DND-41 (cell line): ENCODE data around the gene C1orf105.

ENCODE experiments used
- ATAC-seq: fragments of 200-7000 bp; cut with Tn5 transposase; 3 replicates; pipeline ENCODE4 v1.9.1; 2021; ENCODE audit warnings: low read depth; ENCODE audit not compliant: insufficient read depth
- DNase-seq: peaks from one replicate; pipeline ENCODE4 v3.0.0-alpha.2; 2020
- H2AFZ ChIP-seq: 2 replicates; pipeline ENCODE4 v1.6.0; 2012; ENCODE audit warnings: low read depth, low read length
- H3K27ac ChIP-seq: 2 replicates; pipeline ENCODE4 v1.5.1; 2012; ENCODE audit warnings: low read length, inconsistent platforms
- H3K27me3 ChIP-seq: fragments of 200-600 bp; sonication (generic); 2 replicates; pipeline ENCODE4 v1.6.0; 2012; ENCODE audit warnings: low read length, mild to moderate bottlenecking, inconsistent platforms; ENCODE audit not compliant: insufficient read depth, poor library complexity
- H3K36me3 ChIP-seq: 2 replicates; pipeline ENCODE4 v1.5.1; 2012; ENCODE audit warnings: low read length, inconsistent platforms; ENCODE audit not compliant: insufficient read depth
- H3K4me1 ChIP-seq: 2 replicates; pipeline ENCODE4 v1.5.1; 2012; ENCODE audit warnings: mild to moderate bottlenecking, low read length; ENCODE audit not compliant: insufficient read depth
- H3K4me2 ChIP-seq: 2 replicates; pipeline ENCODE4 v1.6.0; 2012; ENCODE audit warnings: mild to moderate bottlenecking, moderate library complexity, low read length, inconsistent platforms; ENCODE audit not compliant: insufficient read depth
- H3K4me3 ChIP-seq, 2 experiments: fragments of 200-600 bp in 1 of 2; shearing (Covaris generic) in 1 of 2; 2 replicates each; pipeline ENCODE4 v1.5.1; 2012 to 2016; ENCODE audit warnings: inconsistent platforms in 2 of 2, low read length in 2 of 2, mild to moderate bottlenecking in 2 of 2, low read depth in 1 of 2, moderate library complexity in 1 of 2
- H3K79me2 ChIP-seq: 2 replicates; pipeline ENCODE4 v1.6.0; 2012; ENCODE audit warnings: low read length, inconsistent platforms; ENCODE audit not compliant: insufficient read depth
- H3K9ac ChIP-seq: 2 replicates; pipeline ENCODE4 v1.6.0; 2012; ENCODE audit warnings: low read depth, mild to moderate bottlenecking, inconsistent platforms, low read length, moderate library complexity
- H3K9me3 ChIP-seq: 2 replicates; pipeline ENCODE4 v1.5.1; 2012; ENCODE audit warnings: low read length, moderate library complexity, mild to moderate bottlenecking, inconsistent platforms; ENCODE audit not compliant: insufficient read depth, severe bottlenecking
- H4K20me1 ChIP-seq: 2 replicates; pipeline ENCODE4 v1.6.0; 2012; ENCODE audit warnings: low read length; ENCODE audit not compliant: insufficient read depth
- CTCF ChIP-seq: IDR thresholded peaks from 2 replicates; pipeline ENCODE4 v1.5.1; 2012; ENCODE audit warnings: borderline replicate concordance, low read length, moderate library complexity, mild to moderate bottlenecking; ENCODE audit not compliant: poor library complexity, severe bottlenecking; ENCODE audit errors: extremely low read depth
- EZH2 ChIP-seq: IDR thresholded peaks from 3 replicates; pipeline ENCODE4 v1.6.1; 2012; ENCODE audit warnings: borderline replicate concordance, low read depth, mild to moderate bottlenecking, moderate library complexity, low read length, inconsistent platforms; ENCODE audit not compliant: severe bottlenecking

The C1orf105 gene

GRCh38 chr1:172404121-172404520, 16.4 kb upstream of the C1orf105 start:
- TF ChIP-seq CTCF: no peak
- TF ChIP-seq EZH2: no peak
- Histone ChIP-seq H3K4me1 (no peaks in the 10 kb centered on the region), H3K27me3 (no peaks in the 10 kb centered on the region), H3K4me3 (no peak overlapping the region), H2AFZ (no peak overlapping the region), H3K4me2 (no peak overlapping the region), H3K36me3 (no peaks in the 10 kb centered on the region), H3K9ac (no peak overlapping the region), H3K27ac (no peak overlapping the region), H4K20me1 (no peaks in the 10 kb centered on the region), H3K79me2 (no peaks in the 10 kb centered on the region), H3K9me3 (no peaks in the 10 kb centered on the region)
- DNase-seq (no peak), ATAC-seq (no peak)

DNA sequence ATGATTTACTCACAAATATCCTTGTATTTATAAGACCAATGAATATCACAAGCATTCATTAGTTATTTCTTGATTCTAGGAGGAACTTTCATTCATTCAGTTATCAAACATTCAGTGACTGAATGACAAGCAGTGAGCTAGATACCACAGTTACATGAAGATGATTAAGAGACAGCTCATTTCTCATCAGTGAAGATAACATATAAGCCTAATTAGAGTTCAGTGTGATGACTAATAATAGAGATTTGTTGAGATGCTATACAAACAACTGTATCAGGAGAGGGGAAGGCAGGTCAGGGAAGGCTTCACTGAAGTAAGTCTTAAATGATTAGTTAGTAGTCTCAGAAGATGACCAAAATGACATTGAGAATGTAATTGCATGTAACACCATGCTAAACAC, 14.6 kb upstream of the C1orf105 start:
- ATAC-seq (no peak), DNase-seq (no peak)
- H3K27ac ChIP-seq: no peak overlapping the region
- H3K79me2 ChIP-seq: no peaks in the 10 kb centered on the region
- no peak overlapping the region for H2AFZ ChIP-seq
- no peak overlapping the region for H3K9ac ChIP-seq
- no peak overlapping the region for H3K4me3 ChIP-seq
- H3K36me3 ChIP-seq: no peaks in the 10 kb centered on the region
- TF ChIP-seq EZH2: no peak
- TF ChIP-seq CTCF: no peak
- no peaks in the 10 kb centered on the region for H4K20me1 ChIP-seq
- H3K9me3 ChIP-seq: no peaks in the 10 kb centered on the region
- no peaks in the 10 kb centered on the region for H3K4me1 ChIP-seq
- no peak overlapping the region for H3K4me2 ChIP-seq
- no peaks in the 10 kb centered on the region for H3K27me3 ChIP-seq

DNA sequence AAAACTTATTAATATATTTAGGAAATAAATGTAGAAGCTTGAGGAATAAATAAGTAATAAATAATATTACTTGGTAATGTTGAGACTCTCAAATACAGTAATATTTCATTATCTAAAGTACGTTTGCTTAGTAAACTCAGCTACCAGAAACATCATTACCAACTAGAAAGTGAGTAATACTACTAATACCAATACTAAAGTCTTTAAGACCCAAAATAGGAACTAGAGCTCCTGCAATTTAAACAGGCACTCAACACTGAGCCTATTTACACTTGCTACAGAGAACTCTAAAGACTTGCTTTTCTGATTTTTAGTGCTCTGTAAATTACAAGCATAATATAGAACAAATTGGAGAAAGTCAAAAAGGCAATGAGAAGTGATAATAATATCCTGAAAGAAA, 13.5 kb upstream of the C1orf105 start:
- Histone ChIP-seq H2AFZ (no peak overlapping the region), H3K36me3 (no peaks in the 10 kb centered on the region), H3K9ac (no peak overlapping the region), H4K20me1 (no peaks in the 10 kb centered on the region), H3K27ac (no peak overlapping the region), H3K79me2 (no peaks in the 10 kb centered on the region), H3K4me2 (no peak overlapping the region), H3K9me3 (no peaks in the 10 kb centered on the region), H3K4me3 (no peak overlapping the region), H3K4me1 (no peaks in the 10 kb centered on the region), H3K27me3 (no peaks in the 10 kb centered on the region)
- no peak for TF ChIP-seq EZH2
- no peak for TF ChIP-seq CTCF
- ATAC-seq: no peak
- no peak for DNase-seq

- Histone ChIP-seq H3K27me3 (no peaks in the 10 kb centered on the region), H3K4me1 (no peaks in the 10 kb centered on the region), H3K4me2 (no peak overlapping the region), H3K36me3 (no peaks in the 10 kb centered on the region), H3K9me3 (no peaks in the 10 kb centered on the region), H4K20me1 (no peaks in the 10 kb centered on the region), H3K79me2 (no peaks in the 10 kb centered on the region), H3K27ac (no peak overlapping the region), H3K4me3 (no peak overlapping the region), H2AFZ (no peak overlapping the region), H3K9ac (no peak overlapping the region)
- TF ChIP-seq CTCF (no peak), EZH2 (no peak)
- ATAC-seq (no peak), DNase-seq (no peak)
Measured at GRCh38 chr1:172408958-172409357, 11.5 kb upstream of the C1orf105 start.
